Keratinocyte (primary cell): ENCODE measurements around the gene RUNX1.

Source experiments
- EZH2 ChIP-seq: IDR thresholded peaks from one replicate; pipeline ENCODE4 v1.6.1; 2012; ENCODE audit warnings: inconsistent platforms, mild to moderate bottlenecking, low read length, moderate library complexity
- TF ChIP-seq, protein P1 (sequence below), 3 experiments: IDR thresholded peaks in 1 of 3; conservative IDR thresholded peaks in 1 of 3; optimal IDR thresholded peaks in 1 of 3; 2 replicates in 2 of 3; 3 replicates in 1 of 3; pipeline versions ENCODE3 to v1.5.1; 2011; ENCODE audit warnings: low read length in 3 of 3, mild to moderate bottlenecking in 3 of 3, moderate library complexity in 2 of 3, control low read depth in 1 of 3, inconsistent platforms in 1 of 3; ENCODE audit not compliant: insufficient read depth in 2 of 3; ENCODE audit errors: extremely low read depth in 1 of 3

- TF ChIP-seq, protein P1, sequence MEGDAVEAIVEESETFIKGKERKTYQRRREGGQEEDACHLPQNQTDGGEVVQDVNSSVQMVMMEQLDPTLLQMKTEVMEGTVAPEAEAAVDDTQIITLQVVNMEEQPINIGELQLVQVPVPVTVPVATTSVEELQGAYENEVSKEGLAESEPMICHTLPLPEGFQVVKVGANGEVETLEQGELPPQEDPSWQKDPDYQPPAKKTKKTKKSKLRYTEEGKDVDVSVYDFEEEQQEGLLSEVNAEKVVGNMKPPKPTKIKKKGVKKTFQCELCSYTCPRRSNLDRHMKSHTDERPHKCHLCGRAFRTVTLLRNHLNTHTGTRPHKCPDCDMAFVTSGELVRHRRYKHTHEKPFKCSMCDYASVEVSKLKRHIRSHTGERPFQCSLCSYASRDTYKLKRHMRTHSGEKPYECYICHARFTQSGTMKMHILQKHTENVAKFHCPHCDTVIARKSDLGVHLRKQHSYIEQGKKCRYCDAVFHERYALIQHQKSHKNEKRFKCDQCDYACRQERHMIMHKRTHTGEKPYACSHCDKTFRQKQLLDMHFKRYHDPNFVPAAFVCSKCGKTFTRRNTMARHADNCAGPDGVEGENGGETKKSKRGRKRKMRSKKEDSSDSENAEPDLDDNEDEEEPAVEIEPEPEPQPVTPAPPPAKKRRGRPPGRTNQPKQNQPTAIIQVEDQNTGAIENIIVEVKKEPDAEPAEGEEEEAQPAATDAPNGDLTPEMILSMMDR (optimal IDR thresholded peaks at IDR 0.05 in 1 of 3, IDR thresholded peaks at IDR 0.05 in 1 of 3, conservative IDR thresholded peaks at IDR 0.05 in 1 of 3; ENCODE audit: extremely low read depth in 1 of 3, insufficient read depth in 2 of 3, low read length in 3 of 3), result no peak
- no peak for TF ChIP-seq EZH2
Observed at GRCh38 chr21:35079181-35079580, 30.1 kb upstream of the RUNX1 start.
